HG03354 (cell line): ENCODE results near the gene KLHL22.
"Not testable (repeated sequence)": the region's sequence is repeated elsewhere in the genome, so short reads cannot be mapped to it uniquely, and the experiment has no call there.

Source experiments
- ATAC-seq: cut with Tn5 transposase; IDR thresholded peaks from one replicate; pipeline ENCODE4 v1.9.1; 2021; ENCODE audit warnings: mild to moderate bottlenecking; ENCODE audit not compliant: unreplicated experiment, poor library complexity, severe bottlenecking

KLHL22 gene, protein sequence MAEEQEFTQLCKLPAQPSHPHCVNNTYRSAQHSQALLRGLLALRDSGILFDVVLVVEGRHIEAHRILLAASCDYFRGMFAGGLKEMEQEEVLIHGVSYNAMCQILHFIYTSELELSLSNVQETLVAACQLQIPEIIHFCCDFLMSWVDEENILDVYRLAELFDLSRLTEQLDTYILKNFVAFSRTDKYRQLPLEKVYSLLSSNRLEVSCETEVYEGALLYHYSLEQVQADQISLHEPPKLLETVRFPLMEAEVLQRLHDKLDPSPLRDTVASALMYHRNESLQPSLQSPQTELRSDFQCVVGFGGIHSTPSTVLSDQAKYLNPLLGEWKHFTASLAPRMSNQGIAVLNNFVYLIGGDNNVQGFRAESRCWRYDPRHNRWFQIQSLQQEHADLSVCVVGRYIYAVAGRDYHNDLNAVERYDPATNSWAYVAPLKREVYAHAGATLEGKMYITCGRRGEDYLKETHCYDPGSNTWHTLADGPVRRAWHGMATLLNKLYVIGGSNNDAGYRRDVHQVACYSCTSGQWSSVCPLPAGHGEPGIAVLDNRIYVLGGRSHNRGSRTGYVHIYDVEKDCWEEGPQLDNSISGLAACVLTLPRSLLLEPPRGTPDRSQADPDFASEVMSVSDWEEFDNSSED

DNA sequence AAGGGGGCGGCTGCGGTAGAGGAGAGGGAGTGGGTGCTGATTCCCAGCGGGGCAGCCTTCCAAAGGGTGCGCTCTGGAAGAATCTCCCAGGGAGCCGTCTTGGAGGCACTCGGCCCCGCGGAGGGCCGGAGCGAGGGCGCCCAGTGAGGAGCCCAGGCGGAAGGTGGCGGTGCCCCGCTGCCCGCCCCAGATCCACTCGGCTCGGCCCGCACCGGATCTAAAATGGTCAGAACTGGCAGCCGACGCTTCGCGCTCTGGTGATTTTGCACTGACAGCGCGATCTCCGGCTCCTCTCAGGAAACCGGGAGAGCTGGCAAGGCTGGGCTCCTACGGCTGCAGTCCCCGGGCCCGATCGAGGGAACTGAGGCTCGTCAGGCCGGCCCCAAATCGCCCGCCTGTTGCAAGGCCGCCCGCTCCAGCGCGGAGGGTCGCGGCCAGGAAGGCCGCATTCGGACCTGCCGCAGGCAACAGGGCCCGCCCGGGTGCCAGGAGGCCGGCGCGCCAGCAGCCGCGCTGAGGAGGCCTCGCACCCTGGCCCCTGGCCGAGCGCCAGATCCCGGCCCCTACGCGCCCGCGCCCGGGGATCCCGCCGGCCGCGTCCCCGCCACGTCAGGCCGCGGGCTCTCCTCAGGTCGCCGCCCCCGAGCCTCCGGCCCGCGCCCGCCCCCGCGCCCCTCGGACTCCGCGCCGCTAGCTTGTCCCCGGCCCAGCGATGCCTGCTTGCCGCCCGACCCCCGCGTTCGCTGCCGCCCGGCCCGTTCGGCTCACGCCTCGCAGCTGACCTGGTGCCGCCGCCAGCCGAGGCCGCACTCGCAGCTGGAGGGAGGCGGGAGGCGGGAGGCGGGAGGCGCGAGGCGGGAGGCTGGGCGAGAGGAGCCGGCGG is at the start of gene KLHL22:
KLHL22 (minus strand) TSS at position 818 of the 883 bp plus-strand sequence. CDS start 6,584 bp downstream, outside the sequence.
- ATAC-seq, result peak; percentile 36

DNA sequence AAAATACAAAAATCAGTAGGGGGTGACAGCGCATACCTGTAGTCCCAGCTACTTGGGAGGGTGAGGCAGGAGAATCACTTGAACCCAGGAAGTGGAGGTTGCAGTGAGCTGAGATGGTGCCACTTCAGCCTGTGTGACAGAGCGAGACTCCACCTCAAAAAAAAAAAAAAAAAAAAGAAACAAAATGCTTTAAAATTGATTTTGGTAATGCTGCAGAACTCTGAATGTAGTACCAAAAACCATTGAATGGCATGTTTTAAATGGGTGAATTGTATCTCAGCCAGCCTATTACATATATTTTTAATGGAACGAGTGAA is 49.7 kb upstream of the KLHL22 start:
- ATAC-seq, result not testable (repeated sequence)

DNA sequence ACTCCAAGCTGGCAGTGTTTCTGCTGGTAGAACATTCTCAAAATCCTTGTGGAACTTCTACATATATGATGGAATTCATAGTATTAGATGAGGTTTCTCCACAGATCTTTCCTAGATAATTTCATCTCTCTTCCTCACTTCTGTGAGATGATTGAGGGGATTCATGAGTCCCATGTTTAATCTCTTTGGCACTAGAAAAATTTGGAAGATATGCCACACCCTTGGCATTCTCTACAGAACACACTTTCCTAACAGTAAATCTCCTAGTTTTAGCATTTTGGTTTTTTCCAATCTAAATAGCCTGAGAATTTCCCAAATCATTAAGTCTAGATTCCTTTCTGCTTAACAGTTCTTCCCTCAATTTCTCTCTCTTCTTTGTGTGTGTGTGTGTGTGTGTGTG is 47.1 kb upstream of the KLHL22 start:
- ATAC-seq, result no peak

DNA sequence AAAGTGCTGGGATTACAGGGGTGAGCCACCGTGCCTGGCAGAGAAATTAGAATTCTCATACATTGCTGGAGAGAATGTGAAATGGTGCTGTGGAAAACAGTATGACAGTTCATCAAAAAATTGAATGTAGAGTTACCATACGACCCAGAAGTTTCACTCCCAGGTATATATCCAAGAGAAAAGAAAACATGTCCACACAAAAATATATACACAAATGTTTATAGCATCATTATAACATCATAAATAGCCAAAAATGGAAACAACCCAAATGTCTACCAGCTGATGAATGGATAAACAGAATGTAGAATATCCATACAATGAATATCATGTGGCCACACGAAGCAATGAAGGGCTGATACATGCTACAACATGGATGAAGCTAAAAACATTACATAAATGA is 46.5 kb upstream of the KLHL22 start:
- ATAC-seq, result no peak

DNA sequence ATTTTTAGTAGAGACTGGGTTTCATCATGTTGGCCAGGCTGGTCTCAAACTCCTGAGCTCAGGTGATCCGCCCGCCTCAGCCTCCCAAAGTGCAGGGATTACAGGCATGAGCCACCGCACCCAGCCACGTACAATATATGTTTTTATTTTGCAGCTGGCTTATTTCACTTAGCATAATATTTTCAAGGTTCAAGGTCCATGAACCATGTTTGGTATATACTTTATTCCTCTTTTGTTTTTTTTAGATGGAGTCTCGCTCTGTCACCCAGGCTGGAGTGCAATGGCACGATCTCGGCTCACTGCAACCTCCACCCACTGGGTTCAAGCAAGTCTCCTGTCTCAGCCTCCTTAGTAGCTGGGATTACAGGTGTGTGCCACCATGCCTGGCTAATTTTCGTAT is 43.3 kb upstream of the KLHL22 start:
- not testable (repeated sequence) for ATAC-seq

DNA sequence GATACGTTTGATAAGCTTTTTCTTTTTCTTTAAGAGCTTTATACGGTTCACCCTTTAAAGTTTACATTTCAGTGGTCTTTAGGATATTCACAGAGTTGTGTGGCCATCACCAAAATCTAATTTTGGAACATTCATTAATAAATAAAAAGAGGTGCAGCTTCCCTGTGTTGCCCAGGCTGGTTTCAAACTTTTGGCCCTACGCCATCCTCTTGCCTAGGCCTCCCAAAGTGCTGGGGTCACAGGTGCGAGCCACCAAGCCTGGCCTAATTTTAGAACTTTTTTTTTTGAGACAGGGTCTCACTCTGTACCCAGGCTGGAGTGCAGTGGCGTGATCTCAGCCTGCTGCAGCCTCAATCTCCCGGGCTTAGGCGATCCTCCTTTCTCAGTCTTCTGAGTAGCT is 42.4 kb upstream of the KLHL22 start:
- no peak for ATAC-seq

DNA sequence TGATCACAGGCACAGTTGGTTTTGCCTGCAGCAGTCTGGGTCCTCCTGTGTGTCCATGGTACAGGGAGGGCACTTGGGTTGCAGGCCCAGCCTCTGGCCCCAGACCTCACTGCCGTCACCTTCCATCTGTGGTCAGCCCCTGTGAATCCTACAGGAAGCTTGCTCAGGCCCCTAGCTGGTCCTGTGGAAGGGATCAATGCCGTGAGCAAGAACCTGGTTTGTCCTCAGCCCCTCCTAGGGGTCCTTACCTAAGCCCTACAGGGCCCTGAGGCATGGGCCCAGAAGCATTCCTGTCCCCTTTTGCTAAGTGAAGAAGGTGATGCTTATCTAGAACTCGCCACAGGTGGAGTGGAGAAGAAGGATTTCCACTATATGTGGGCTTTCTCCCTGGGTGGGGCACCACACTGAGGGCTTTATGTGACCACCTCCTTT is 41.7 kb upstream of the KLHL22 start:
- ATAC-seq, result no peak

DNA sequence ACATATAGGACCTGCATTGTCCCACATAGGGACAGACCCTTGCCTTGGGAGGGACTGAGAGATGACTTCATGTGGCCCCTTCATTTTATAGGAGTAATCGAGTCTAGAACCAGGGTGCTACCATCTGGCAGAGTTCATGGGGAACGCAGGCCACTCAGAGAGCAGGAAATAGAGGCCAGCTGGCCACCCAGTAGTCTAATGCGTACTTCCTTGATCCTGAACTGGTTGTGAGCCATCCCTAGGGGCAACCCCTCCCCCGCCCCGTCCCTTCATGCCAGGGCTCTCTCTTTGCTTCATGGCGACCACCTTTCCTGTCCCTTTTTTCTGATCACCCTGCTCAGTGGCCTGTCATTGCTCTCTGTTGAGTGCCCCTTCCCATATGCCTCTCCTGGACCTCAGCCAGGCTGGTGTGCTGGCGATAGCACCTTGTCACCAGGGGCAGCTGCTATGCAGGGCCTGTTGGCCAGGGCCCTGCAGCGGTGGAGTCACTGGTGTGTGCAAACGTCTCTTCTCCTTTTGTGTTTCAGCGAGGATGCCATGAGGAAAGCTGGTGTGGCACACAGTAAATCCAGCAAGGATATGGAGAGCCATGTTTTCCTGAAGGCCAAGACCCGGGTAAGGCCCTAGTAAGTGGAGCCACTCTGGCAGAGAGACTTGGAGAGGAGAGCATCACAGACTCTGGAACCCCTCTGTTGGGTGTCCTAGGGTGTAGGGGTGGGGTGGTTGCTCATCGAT is 41.2 kb upstream of the KLHL22 start:
- ATAC-seq, result no peak

DNA sequence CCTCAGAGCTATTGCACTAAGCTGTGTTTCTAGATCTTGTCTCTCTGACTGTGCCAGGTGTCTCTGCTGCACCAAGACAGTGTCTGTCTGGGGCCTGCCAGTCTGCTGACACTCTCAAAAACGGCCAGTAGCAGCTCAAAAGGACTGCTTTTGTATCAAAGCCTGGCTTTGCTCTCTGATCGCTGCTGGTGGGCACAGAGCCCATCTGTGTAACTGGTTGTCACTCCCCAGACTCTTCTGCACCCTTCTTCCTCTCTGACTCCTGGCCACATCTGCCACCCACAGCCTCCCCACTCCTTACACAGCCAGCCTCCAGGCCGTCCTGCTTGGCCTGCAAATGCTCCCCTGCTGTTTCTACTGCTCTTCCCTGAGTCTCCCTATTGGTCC is 38.3 kb upstream of the KLHL22 start:
- no peak for ATAC-seq

DNA sequence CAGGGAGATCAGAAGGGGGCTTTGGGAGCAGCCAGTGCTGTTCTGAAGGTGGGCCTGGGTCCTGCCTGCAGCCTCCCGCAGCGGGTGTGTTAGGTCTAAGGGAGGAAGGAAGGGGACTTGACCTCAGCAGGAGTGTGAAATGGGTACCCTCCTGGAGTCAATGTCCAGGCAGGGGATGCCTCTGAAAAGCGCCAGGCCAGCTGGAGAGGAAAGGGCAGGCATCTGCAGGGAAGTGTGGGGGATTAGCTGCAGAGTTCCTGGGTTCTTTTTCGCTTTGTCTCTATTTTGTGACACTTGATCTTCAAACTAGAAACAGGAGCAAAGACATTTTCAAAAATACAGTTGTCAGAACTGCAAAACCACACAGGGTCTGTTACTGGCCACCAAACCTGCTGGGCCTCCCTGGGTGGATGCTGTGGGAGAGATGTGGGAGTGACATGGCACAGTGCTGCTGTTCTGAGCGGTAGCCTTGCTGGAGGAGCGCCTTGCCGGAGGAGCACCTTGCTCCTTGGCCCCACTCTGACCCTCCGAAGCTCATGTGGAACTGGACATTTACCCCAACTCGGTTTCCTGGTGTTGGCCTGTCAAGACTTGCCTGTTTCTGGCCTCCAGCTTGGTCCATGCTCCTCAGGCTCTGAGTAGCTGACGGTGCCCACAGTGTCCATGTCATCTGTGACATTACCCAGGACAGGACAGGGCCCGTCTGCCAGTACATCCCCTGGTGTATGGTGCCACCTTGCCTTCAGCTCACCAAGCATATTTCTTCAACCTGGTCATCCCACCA is 37.7 kb upstream of the KLHL22 start:
- no peak for ATAC-seq

DNA sequence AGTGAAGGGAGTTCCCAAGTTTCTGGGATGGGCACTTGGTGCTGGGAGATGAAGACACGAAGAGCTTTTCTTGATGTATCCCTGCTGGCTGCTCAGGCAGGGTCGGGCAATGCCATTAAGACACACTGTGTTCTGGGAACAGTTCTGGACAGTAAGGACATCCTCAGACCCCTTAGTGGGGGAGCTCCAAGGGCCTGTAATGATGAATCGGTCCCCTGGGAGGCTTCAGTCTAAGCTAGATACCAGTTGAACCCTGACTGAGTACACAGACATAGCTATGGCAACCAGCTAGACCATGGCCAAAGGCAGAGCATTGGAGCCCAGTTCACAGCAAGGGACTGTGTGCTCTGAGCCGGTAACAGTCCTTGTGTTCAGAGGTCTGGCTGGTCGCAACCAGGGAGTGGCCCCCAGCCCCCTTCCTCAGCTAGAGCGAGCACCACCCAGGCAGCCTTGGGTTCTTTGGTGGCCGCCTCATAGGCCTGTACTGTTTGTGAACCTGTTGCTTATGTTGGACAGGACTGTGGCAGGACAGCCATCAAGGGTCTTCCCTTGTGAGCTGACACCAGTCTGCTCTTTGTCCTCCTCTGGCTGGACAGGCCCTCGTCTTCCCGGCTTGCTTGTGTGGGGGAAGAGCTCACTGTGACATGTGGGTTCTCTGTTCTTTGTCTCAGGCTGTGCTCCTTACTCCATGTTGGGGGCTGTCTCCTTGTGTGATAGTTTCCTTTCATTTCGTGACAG is 36.8 kb upstream of the KLHL22 start:
- ATAC-seq, result no peak

DNA sequence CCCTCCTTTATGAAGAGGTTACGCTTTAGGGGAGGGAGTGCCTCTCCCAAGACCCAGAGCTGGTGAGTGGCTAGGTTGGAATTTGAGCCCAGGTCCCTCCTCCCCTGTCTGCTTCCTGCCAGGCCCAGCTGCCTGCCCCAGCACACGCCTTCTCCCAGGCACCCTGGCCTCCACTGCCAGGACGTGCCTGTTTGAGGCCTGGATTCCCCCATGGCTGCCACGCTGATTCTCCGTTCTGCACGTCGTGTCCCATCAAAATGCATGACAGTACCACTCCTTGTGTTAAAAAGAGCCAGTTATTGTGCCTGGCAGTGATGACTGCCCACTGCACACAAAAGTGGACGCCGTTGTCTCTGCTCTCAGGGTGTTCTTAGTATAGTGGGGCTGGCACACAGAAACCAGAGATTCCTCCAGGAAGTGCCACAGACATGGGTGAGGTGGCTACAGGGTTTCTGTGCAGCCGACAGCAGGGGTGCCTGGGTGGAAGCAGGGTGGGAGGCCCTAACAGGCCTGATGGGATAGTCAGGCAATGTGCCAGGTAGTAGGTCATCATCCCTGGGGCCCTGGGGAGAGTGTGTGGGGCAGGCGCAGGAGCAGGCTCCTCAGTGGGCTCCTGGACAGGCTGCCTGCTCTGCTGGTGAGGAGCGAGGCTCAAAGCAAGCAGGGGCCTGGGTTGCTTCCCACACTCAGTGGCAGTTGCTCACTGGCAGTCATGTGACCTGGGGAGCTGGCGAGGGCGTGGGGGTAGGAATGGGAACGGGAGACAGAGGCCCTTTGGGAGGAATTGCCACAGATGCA is 36.0 kb upstream of the KLHL22 start:
- no peak for ATAC-seq

DNA sequence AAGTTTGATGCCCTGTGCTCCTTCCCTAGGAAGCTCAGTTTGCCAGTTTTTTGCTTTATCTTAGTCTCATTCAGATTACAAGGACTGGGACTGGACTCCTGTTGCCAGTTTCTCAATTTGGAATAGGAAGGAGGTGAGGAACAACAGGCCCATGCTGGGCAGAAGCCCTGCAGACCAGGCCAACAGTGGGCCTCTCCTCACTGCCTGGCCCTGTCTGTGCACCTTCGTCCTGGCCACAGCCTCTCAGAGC is 35.5 kb upstream of the KLHL22 start:
- ATAC-seq, result no peak

DNA sequence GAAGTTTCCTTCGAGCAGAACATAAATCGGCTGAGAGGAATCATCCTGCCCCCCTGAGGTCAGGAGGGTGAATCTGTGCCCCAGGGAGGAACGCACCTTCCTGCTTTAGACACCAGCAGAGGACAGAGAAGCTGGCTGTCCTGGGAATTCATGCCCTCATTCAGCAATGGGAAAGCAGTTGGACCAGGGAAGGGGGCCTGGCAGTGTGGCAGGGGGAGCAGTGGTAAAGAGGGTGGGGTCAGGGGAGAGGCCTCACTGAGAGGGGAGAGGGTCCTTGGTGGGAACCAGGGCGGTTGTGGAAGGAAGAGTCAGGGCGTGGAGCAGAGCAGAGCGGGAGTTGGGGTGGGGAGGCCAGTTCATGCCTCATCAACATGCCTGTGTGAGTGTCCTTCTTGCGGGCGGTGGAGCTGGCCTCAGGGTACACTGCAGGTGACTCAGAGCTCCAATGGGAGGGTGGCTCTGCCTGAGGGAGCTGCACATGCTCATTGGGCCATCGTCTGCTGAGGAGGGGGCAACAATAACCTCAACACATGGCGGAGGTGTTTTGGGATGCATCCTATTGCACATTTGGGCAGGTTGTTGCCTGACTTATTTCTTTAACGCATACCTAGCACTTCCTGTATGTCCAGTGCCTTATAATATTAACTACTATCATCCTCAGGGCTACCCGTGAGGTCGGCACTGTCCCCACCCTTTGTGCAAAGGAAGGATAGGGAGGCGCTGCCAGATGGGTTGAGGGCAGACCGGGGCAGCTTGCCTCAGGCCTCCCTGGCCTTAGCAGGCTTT is 35.0 kb upstream of the KLHL22 start:
- ATAC-seq, result no peak

DNA sequence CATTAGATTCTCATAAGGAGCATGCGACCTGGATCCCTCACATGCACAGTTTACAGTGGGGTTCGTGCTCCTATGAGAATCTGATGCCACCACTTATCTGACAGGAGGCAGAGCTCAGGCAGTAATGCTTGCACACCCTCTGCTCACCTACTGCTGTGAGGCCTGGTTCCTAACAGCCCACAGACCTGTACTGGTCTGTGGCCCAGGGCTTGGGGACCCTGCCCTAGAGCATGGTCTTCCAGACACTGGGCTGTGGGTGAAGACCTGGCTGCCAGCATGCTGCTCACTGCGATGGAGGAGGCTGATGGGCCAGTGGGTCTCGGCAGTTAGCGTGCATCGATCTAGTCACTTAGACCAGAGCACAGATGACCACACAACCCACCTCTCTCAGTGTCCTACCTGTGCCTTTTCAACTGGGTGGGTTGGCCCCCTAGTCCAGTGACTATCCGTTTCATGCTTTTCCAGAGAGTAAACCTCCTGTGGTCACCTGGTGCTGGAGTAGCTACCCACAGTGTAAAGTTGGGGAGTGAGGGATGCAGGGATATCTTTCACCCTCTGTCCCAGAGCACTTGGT is 32.9 kb upstream of the KLHL22 start:
- no peak for ATAC-seq

DNA sequence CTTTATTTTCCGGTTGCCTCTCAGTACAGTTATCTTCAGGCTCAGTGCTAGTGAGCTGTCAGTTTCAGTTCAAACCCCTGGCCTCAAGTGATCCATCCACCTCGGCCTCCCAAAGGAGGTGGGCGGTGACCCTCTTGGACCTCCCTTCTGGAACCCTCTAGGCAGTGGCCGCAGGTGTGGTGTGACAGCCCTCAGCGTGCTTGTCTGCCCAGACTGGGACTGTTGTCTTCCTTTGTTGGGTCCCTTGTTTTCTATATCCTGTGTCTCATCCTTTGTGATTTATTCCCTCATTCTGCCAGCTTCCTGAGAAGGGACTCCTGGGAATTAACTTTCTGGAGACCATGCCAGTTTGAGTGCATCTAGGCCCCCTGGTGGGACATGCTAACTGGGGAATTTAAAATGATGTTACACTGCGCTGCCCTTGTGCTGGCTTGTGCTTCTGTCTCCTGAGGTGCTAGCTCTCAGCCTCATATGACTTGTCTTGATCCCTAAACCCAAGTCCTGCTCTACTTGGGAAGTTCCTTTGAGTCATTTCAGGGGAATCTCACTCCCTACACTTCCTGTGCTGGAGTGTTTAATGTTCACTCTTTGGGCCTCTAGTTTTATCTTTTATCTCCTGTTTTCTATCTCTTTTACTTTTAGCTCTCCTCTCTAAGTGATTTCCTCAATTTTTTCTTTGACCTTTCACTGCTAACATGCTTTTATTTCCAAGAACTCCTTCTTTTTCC is 31.2 kb upstream of the KLHL22 start:
- no peak for ATAC-seq

DNA sequence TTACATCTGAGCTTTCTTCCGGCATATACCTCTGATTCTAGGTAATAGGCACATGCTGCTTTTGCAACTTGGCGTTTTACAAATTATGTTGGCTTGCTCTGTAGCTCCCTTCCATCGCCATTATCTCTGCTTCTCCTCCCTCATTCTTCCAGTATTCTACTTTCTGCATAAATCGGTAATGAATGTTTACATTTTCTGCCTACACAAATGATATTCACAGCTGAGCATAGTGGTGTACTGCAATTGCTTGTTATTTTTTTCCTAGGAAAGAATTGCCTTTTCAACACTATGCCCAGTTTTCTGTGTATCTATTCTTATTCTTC is 30.7 kb upstream of the KLHL22 start:
- ATAC-seq, result no peak
